Spleen (tissue), 7 donors: ENCODE data around the gene PCYT1B.

ENCODE experiments used
- CTCF ChIP-seq, 11 experiments: fragments of 200-600 bp in 7 of 11; fragments of 450-650 bp in 4 of 11; sonication (generic) in 4 of 11; IDR thresholded peaks in 8 of 11; conservative IDR thresholded peaks in 3 of 11; 1 replicate in 7 of 11; 2 replicates in 4 of 11; pipeline versions ENCODE4 v1.4.0 to v1.8.0; 2016 to 2021; ENCODE audit warnings: antibody characterized with exemption in 11 of 11, inconsistent platforms in 4 of 11, mild to moderate bottlenecking in 1 of 11
- POLR2A ChIP-seq, 3 donors: fragments of 450-650 bp; IDR thresholded peaks; one replicate each; pipeline ENCODE4 v1.5.1; 2017; ENCODE audit warnings: antibody characterized with exemption in 3 of 3, mild to moderate bottlenecking in 1 of 3
- POLR2AphosphoS5 ChIP-seq, 3 donors: sonication (generic); formaldehyde crosslinking; IDR thresholded peaks; one replicate each; pipeline ENCODE4 v1.5.1; 2017; ENCODE audit warnings: antibody characterized with exemption in 3 of 3
- donor health status: DM: no; HTN: no; CAD: no; lungs with moderate emphysema.
- donor health status: DM: no; HTN: no; CAD: no.
- donor health status: DM: no; HTN: no; CAD: no.

DNA sequence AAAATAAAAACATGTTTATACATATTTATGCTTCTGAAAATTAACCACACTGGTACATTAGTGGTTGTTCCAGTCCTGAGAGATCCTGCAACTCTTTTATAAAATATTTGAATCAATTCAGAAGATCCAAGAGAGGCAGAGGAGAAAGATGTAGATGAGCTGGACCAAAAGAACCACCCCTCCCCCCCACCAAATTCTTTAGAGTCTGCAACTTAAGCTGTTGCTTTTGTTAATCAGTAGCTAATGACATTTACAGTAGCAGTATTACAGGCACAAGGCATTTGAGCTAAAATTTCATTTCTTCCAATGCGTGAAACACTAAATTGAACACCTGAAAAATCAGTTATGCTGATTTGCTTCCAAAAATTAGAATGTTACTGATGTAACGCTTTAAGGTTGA is 120.5 kb downstream of the PCYT1B start:
- TF ChIP-seq CTCF (IDR thresholded peaks at IDR 0.05 in 8 of 11, conservative IDR thresholded peaks at IDR 0.05 in 3 of 11) (no peak), POLR2A (IDR thresholded peaks at IDR 0.05) (no peak), POLR2AphosphoS5 (IDR thresholded peaks at IDR 0.05) (no peak)
